T-helper 22 cell (primary cell): Measurements from ENCODE around the gene F2.
A peak's percentile ranks its signal among the peaks of the same experiment; 100 is the strongest.
"Not testable (repeated sequence)": the region's sequence is repeated elsewhere in the genome, so short reads cannot be mapped to it uniquely, and the experiment has no call there.

Experiments used
- DNase-seq: peaks from one replicate; pipeline ENCODE4 v3.0.0-alpha.2; 2020; ENCODE audit warnings: low read depth

F2 gene

DNA sequence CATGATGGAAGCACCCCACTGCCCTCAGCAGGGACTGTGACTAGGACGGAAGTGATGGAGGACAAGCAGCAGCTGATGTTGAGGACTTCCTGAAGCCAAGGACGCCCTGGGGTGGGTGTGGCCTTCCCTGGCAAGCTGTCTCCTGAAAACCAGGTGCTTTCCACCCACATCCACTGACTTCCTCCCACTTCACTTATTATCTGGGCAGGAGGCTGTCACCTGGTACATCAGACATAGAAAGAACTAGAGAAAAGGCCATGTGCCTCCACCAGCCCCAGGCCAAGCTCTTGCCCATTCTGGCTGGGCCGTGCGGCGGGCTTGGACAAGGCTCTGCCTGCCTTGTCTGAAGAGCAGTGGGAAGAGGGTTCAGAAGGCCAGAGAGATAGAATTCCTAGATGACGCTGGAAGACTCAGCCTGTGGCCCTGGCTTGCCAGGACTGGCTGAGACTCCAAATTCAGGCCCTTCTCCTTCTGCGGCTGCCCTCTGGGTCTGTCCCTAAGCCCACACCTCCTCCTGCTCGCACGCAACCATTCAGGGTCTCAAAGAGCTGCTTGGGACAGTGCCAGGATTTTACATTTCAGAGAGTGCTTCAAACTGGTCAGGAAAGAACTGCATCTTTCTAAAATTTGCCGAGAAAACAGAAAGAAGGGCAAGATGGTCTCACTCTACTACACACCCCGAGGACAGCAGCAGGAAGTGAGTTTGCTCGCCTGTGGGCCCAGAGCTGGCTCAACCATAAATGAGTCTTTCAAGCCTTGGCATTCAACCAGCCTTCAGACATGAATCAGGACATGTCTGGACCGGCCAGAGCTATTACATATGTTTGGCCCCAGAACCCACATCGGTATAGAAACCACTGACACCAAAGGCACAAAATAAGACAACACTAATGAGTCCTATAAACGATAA lies 31.9 kb upstream of the F2 start:
- no peak for DNase-seq

DNA sequence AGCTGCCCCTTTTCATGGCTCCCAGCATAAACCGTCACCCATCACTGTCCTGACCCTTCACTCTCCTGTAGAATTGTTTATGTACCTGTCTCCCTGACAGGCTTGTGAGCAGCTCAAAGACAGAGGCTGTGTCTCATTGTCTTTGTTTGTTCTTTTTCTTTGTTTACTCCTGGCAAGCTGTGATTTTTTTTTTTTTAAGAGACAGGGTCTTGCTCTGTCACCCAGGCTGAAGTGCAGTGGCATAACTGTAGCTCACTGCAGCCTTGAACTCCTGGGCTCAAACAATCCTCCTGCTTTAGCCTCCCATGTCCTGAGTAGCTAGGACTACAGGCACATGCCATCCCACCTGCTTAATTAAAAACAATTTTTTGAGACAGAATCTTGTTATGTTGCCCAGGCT lies 28.3 kb upstream of the F2 start:
- DNase-seq, result no peak

DNA sequence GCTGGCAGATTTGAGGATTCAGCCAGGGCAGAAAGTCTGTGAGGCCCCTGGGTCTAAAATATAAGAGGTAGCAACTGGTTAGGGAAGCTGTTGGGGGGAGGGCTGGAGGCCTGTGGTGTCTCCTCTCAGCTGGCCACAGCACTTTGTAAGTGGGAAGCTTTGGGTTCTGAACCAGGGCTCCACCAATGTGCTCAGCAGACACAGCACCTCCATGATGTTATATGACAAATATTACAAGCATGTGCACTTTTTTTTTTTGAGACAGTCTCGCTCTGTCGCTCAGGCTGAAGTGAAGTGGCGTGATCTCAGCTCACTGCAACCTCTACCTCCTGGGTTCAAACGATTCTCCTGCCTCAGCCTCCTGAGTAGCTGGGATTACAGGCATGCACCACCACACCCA lies 26.6 kb upstream of the F2 start:
- no peak for DNase-seq

DNA sequence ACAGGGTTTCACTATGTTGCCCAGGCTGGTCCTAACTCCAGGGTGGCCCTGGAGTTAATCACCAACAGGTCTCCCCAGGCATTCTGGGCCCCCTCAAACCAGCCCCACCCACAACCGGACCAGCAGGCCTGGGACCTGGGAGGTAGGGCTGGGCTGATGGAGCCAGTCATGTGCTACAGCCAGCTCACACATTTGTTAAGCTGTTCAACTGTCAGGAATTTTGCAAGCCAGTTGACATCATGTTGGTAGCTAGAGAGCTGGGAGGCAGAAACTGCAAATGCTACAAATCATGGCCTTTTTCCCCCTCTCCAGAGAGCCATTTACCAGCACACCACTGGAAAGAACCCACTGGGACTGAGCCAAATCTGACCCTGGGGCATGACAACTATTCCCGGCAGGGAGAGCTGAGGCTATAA lies 25.4 kb upstream of the F2 start:
- DNase-seq, result no peak

DNA sequence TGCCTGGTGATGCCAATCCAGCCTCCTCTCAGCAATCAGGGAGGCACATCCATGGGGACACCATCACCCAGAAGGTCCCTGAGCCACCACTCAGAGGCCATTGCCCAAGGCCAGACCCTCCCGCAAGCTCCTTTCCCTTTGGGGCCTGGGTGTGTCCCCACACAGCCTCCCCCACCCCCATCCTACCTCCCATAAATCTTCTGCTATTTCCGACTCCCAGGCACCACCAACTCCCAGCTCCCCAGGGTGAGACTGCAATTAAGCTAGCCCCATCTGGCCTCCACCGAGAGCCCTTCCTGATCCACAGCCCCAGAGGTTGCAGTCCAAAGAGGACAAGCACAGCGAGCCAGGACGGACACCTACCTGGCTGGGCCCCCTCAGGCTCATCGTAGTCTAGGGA lies 24.9 kb upstream of the F2 start:
- no peak for DNase-seq

DNA sequence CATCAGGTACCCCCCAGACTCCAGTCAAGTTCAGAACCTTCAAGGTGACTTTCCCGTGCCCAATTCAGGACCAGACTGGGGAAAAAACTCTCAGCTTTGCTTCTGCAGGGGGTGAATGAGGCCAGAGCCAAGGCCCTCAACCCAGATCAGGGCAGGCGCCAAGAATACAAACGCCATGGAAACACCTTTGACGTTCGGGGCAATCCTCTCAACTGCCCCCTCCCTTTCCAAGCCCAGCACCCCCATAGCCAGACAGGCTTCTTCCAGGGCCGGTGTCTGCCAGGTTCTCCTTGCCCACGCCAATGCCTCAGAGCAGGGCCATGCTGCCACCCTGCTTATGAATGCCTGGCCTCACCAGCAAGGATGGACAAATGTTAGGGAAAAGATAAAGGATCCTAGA lies 24.4 kb upstream of the F2 start:
- no peak for DNase-seq

DNA sequence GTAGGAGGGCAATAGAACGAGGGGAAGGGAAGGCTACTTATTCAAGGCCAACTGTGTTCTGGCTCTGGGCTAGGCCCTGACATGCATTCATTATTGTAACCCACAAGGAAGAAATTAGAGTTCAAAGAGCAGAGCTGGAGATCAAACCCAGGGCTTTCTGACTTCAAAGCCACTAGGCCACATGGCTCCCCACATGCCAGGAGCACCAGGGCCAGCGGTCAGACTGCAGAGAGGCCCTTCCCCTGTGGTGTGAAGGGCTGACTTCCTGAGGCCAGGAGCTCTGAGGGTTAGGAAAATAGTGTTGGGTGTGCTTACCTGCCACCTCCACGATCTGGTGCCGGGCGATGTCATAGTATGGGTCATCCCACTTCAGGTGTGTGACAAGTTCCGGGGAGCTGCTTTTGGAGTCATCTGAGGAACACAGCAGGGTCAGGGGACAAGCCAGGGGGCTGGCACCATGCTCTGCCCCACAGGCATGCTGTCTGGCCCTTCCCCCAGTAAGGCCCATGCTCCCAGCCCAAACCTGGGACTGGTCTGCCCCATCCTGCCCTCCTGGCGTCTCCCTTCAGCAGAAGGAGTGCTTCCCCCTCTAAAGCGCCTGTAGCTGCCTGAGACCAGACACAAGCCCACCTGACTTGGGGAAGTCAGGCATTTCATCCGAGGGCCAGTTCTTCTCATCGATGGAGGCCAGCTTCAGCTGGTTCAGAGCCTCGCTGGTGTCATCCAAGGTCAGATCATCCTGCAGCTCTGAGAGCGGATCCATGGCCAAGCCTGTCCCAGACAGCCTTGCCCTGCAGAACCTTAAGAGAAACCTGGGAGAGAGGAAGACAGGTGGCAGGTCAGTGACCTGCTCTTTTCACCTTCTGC lies 23.4 kb upstream of the F2 start:
- no peak for DNase-seq

DNA sequence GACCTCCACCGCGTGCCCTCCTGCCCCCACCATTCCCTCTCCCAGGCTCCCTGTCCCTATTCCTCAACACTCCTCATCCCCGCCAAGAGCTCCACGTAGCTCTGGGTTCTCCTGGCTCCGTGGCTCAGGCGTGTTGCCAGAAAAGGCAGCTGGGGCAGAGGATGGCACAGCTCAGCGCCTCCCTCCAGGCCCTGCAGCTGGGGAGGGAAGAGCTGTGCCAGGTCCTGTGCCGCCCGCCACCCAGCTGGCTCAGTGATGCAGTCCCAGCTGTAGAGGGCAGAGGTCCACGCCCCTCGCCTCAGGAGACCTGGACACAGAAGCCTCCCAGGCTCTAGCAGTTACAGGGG lies 22.8 kb upstream of the F2 start:
- no peak for DNase-seq

DNA sequence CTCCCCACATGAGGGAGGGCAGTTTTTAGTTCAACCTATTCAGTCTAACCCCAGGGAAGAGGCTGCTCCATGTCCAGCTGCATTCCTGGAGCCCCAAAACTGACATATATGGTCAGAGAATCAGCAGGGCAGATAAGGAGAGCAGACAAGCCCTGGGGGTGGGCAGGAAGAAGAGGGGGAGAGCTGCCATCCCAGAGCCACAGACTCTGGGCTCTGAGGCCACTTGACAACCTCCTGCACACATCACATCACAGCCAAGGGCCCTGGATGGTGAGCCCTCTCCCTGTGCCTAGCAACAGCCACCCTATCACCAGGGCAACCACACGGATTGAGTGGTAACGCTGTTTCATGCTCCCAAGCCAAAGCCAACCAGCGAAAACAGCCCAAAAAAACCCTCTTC lies 21.7 kb upstream of the F2 start:
- DNase-seq, result no peak

DNA sequence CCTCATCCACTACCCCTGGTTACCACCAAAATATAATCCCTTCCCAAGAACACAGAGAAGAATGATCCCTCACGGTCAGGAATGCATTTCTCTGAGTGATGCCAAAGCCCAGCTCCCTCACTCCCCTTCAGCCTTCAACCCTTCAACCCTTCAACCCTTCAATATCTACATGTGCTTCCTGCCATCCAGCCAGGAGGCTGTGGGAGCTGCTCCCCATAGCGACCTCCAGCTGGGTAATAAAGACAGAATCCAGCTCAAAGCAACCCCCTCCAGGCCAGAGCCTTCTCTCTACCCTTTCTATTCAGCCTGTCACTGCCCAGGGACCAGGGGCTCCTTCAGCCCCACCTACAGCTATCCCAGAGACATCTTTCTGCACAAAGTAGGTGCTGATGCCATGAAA lies 21.3 kb upstream of the F2 start:
- DNase-seq, result no peak

DNA sequence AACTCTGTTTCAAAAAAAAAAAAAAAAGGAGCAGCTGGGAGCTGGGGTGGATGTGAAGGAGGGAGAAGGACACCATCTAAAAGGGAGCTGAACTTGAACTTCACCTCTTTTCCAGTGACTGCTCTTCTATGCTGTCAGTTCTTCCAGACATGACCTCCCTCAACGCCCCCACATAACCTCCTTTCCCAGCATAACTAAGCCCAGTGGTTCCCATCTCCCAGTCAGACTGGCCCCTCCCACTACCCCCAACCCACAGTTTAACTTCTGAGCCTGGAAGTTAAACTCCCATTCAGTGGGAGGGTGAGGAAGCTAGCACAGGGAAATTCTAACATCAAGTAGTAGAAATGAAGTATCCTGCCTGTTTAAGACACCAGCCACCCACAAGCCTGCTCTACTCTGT lies 20.4 kb upstream of the F2 start:
- no peak for DNase-seq

DNA sequence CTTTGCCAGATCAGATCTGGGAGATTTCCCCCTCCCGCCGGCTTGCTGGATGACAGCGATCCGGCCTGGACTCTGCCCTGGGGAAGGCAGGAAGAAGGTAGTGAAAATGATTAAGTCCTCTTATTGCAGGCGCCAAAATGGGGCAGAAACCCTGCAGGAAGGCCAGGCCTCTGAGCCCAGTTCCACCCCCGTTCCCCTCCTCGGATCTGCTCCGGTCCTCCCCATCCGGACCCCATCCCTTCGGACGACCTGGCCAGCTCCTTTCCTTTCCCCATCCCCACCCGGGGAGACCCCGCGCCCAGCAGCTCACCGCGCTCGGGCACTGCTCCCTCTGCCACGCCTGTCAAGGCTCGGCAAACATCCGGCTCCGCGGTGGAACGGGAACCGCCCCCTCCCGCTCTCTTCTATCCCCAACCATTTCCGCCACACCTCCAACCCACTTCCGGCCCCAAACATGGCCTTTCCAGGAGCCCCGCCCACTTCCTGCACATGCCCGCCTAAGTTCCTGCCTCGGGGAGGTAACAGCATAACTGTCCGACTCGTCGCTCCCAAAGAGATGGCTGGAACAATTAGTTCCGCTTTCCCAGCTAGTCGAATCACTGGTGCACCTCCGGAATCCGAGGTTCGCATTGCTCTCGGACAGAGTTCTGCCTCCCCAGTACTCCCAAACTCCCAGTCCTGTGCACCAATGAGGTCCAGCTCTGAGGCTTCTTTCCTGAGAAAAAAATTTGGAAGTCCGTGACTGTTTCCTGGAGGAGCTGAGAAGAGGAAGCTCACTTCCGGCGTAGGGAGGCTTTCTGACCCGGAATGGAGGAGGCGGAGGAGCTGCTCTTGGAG lies 18.6 kb upstream of the F2 start, which contains the start of the genes ARHGAP1 and ZNF408:
Gene ARHGAP1 (minus strand): TSS at position 379 of the 837 bp plus-strand sequence. CDS start 4,512 bp downstream, outside the sequence.
Gene ZNF408 (plus strand): TSS at position 791 of the 837 bp plus-strand sequence. CDS start 17 bp downstream, at position 808.
- DNase-seq, result peak; percentile 99

DNA sequence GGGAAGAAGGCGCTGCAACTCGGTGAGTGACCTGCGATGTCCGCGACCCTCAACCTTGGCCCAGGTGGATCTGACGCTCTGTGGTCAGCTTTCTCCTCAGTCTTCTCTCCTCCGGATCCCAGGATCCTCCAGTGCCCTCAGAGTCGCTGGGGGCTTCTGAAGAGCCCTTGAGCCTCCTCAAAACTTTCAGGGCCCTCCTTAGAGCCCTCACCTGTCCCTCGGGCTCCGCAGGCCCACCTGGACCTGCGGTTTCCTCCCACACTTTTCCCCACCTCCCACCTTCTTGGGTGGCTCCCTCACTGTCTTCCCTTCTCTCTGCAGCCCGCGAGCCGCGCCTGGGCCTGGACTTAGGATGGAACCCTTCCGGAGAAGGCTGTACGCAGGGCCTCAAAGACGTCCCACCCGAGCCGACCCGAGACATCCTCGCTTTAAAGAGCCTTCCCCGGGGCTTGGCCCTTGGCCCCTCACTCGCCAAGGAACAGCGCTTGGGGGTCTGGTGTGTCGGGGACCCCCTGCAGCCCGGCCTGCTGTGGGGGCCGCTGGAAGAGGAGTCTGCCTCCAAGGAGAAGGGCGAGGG lies 17.8 kb upstream of the F2 start:
- no peak for DNase-seq

DNA sequence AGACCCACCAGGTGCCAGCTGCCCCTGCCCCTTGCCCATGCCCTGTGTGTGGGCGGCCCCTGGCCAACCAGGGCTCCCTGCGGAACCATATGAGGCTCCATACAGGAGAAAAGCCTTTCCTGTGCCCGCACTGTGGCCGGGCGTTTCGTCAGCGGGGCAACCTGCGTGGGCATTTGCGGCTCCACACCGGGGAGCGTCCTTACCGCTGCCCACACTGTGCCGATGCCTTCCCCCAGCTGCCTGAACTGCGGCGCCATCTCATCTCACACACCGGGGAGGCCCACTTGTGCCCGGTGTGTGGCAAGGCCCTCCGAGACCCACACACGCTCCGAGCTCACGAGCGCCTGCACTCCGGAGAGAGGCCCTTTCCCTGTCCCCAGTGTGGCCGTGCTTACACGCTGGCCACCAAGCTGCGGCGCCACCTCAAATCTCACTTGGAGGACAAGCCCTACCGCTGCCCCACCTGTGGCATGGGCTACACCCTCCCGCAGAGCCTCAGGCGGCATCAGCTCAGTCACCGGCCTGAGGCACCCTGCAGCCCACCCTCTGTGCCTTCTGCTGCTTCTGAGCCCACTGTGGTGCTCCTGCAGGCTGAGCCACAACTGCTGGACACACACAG lies 13.8 kb upstream of the F2 start:
- no peak for DNase-seq

DNA sequence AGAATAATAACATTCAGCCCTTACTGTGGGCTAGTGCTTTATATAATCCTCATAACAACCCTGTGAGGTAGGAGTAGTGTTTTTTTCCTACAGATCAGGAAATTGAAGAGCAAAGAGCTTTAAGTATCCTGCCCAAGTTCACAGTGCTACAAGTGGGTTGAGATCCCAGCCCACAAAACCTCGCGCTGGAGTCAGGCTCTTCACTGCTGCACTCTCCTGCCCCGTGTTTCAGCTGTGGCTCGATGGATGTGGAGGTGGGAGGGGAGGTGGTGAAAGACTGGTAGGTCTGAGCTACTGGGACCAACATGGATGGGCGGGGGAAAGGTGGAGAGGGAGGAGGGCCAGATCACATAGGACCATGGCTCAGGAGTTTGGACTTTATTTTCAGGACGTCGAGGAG lies 12.1 kb upstream of the F2 start:
- DNase-seq, result no peak

DNA sequence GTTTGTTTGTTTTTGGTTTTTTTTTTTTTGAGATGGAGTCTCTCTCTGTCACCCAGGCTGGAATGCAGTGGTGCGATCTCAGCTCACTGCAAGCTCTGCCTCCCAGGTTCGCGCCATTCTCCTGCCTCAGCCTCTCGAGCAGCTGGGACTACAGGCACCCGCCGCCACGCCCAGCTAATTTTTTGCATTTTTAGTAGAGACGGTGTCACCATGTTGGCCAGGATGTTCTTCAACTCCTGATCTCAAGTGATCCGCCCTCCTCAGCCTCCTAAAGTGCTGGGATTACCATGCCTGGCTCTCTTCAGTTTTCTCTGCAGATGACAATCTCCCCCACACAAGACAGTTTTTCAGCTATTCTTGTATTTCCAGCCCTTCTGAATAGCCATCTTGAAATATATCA lies 9.7 kb upstream of the F2 start:
- DNase-seq, result not testable (repeated sequence)

DNA sequence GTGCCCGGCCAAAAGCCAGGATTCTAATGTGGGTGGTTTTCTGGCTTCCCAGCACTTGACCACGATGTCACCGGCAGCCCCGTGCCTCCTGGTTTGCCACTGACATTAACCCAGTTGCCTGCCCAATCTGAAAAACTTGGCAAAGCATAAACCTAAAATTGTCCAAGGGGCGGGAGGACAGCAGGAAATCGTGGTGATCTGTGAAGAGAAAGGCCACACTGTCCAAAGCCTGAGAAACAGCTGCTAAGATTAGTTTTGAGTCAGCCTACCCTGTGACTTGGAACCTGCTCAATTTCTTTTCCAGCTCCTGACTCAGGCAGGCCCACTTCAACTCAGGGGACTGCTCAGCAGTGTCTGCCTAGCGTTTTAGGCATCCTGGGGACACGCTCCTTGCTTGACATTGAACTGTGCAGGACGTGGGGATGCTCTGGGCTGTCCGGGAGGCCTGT lies 8.2 kb upstream of the F2 start:
- DNase-seq, result no peak

DNA sequence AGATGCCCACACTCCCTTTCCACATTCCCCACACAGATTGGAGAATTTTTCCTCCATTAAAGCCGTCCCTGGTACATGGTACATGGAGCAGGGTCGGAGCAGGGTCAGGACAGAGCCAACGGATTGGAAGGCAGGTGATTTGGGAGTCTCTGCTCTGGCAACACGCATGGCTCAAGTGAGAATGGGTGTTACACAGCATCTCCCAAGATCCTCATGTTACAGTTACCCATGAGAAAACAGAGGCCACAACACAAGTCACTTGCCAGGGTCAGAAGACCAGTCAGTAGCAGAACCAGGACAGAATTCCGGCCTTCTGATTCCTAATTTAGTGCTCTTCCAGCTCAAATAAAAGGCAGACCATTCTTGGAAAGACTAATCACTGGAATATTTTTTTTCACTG lies 7.7 kb upstream of the F2 start:
- DNase-seq, result no peak

DNA sequence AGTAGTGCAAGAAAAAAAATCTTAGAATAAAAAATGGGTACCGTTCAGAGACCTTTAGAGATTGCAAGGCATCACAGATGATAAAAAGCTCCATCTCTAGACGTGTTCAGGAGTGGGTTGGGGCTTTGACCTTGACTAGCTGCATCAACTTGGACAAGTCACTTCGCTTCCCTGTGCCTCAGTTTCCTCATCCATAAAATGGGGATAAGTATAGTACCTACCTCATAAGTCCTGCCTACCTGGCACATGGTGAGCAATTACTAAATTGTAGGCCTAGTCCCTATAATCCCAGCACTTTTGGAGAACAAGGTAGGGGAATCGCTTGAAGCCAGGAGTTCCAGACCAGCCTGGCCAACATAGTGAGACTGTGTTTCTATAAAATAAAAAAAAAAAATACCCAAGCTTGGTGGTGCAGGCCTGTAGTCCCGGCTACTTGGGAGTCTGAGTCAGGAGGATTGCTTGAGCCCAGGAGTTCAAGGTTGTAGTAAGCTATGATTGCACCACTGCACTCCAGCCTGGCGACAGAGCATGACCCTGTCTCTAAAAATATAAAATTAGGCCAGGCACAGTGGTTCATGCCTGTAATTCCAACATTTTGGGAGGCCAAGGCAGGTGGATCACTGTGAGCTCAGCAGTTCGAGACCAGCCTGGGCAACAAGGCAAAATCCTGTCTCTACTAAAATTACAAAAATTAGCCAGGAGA lies 6.0 kb upstream of the F2 start:
- no peak for DNase-seq

DNA sequence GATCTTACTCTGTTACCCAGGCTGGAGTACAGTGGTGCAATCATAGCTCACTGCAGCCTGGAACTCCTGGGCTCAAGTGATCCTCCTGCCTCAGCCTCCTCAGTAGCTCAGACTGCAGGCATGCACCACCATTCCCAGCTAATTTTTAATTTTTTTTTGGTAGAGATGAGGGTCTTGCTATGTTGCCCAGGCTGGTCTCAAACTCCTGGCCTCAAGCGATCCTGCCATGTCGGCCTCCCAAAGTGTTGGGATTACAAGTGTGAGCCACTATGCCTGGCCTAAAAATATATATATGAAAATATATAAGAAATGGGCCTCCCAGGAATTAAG lies 1.2 kb upstream of the F2 start:
- DNase-seq, result not testable (repeated sequence)
